ENCODE results near the gene APLP2.

DNA sequence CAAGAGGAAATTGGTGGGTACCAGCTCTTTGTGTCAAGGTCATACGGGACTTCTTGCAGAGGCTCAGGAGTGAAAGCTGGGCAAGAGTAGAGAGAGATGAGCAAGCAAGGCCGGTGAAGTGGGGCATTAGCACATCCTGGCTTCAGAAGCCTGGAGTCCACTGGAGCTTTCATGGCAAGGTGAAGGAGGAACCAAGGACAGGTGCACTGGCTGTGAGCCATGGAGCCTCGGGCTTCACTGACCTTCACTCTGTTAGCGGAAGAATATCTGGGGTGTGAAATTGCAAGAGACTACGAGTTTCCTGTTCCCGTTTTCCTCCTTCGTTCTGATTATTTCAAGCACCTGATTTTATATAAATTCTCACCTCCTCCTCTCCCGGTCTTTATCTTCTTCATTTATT lies 64.0 kb downstream of the APLP2 start:
- no peak for TF ChIP-seq EZH2 (IDR thresholded peaks at IDR 0.05)
- no peak for TF ChIP-seq POLR2AphosphoS5 (IDR thresholded peaks at IDR 0.05; ENCODE audit: borderline replicate concordance, low read depth, low read length)

Data from SK-N-MC (cell line).